K562 (cell line): ENCODE data around the gene USP37. TPM values are rescaled to one million over a fixed set of nuclear protein-coding genes. Genes with fewer than 3 reads are reported as not detected.

ENCODE experiments used
- ATAC-seq: fragments of 200-7000 bp; cut with Tn5 transposase; 3 replicates; pipeline ENCODE4 v1.9.1; 2020; ENCODE audit warnings: moderate library complexity
- BruUV-seq: library from RNA; stranded (reverse); fragments of 400-500 nt; replicated peaks from 2 replicates; lab custom pipeline; 2021; lab: Mats Ljungman, UMichigan
- CTCF ChIA-PET: fragments of 300-600 bp; formaldehyde crosslinking; extraction: SDS; loops from one replicate; lab custom pipeline; 2021; ENCODE audit warnings: low intra/inter-chr PET ratio; lab: Yijun Ruan, JAX
- POLR2A ChIA-PET: fragments of 300-600, 350-650 bp; sonication (Branson Sonifier 250); formaldehyde crosslinking; extraction: SDS; loops from one replicate; lab custom pipeline; 2021; ENCODE audit warnings: antibody characterized with exemption, inconsistent platforms; lab: Yijun Ruan, JAX
- DNase-seq, 4 experiments: peaks; one replicate each; pipeline versions ENCODE4 v3.0.0 to v3.0.0-alpha.2; 2011 to 2018; ENCODE audit warnings: low spot score in 3 of 4, mixed read lengths in 3 of 4; ENCODE audit errors: extremely low read depth in 1 of 4
- FAIRE-seq: peaks from 2 replicates; lab custom pipeline; 2011; peaks lifted over from hg19 to GRCh38; lab: Jason Lieb, UNC
- H2AFZ ChIP-seq: 2 replicates; pipeline ENCODE4 v1.6.0; 2011; ENCODE audit warnings: low read depth, low read length, control low read depth, inconsistent platforms
- H3K27ac ChIP-seq: fragments of 200-600 bp; 3 replicates; pipeline ENCODE4 v1.8.0; 2011; ENCODE audit warnings: low read depth, mild to moderate bottlenecking, control low read depth, inconsistent platforms, low read length, moderate library complexity, mixed read lengths; ENCODE audit errors: extremely low read depth
- H3K27me3 ChIP-seq, 2 experiments: fragments of 300-600 bp in 1 of 2; 2 replicates in 1 of 2; 3 replicates in 1 of 2; pipeline versions ENCODE4 v1.6.0 to v1.8.0; 2011; ENCODE audit warnings: inconsistent platforms in 2 of 2, low read length in 2 of 2, mild to moderate bottlenecking in 1 of 2, mixed read lengths in 1 of 2, moderate library complexity in 1 of 2; ENCODE audit not compliant: control insufficient read depth in 2 of 2, insufficient read depth in 2 of 2
- H3K36me3 ChIP-seq: fragments of 300-600 bp; 3 replicates; pipeline ENCODE4 v1.8.0; 2011; ENCODE audit warnings: mild to moderate bottlenecking, low read length, inconsistent platforms; ENCODE audit not compliant: control insufficient read depth, insufficient read depth
- H3K4me1 ChIP-seq, 2 experiments: fragments of 200-600 bp in 1 of 2; replicated peaks in 1 of 2; 2 replicates in 1 of 2; 3 replicates in 1 of 2; pipeline versions ENCODE4 v1.5.1 to v1.8.0; 2011; ENCODE audit warnings: inconsistent platforms in 2 of 2, low read length in 2 of 2, mild to moderate bottlenecking in 1 of 2, mixed read lengths in 1 of 2, moderate library complexity in 1 of 2; ENCODE audit not compliant: control insufficient read depth in 2 of 2, insufficient read depth in 2 of 2
- H3K4me2 ChIP-seq: 2 replicates; pipeline ENCODE4 v1.6.1; 2011; ENCODE audit warnings: low read length, control low read depth, inconsistent platforms, mixed read lengths; ENCODE audit not compliant: insufficient read depth
- H3K4me3 ChIP-seq: fragments of 200-600 bp; sonication (generic), shearing (Covaris generic); 2 replicates; pipeline ENCODE4 v1.5.1; 2016; ENCODE audit warnings: control low read depth, inconsistent platforms
- H3K79me2 ChIP-seq: fragments of 200-600 bp; 3 replicates; pipeline ENCODE4 v1.8.0; 2011; ENCODE audit warnings: low read length, inconsistent platforms; ENCODE audit not compliant: control insufficient read depth, insufficient read depth
- H3K9ac ChIP-seq, 2 experiments: 2 replicates each; pipeline versions ENCODE4 v1.6.0 to v1.6.1; 2011; ENCODE audit warnings: low read depth in 2 of 2, low read length in 2 of 2, control low read depth in 1 of 2, inconsistent platforms in 1 of 2, mild to moderate bottlenecking in 1 of 2, mixed read lengths in 1 of 2; ENCODE audit not compliant: insufficient read depth in 1 of 2
- H3K9me1 ChIP-seq: one replicate; pipeline ENCODE4 v1.6.0; 2011; ENCODE audit warnings: inconsistent platforms, mild to moderate bottlenecking, low read length, moderate library complexity; ENCODE audit not compliant: control insufficient read depth, insufficient read depth
- H3K9me3 ChIP-seq: replicated peaks from 2 replicates; pipeline ENCODE4 v1.5.1; 2011; ENCODE audit warnings: low read depth, low read length, inconsistent platforms; ENCODE audit not compliant: control insufficient read depth, insufficient read depth
- H4K20me1 ChIP-seq: replicated peaks from 2 replicates; pipeline ENCODE4 v1.6.1; 2011; ENCODE audit warnings: low read length, inconsistent platforms, mixed read lengths; ENCODE audit not compliant: control insufficient read depth, insufficient read depth
- ATF3 ChIP-seq, 2 experiments: fragments of 450-650 bp in 1 of 2; sonication (generic) in 1 of 2; formaldehyde crosslinking in 1 of 2; IDR thresholded peaks in 1 of 2; conservative IDR thresholded peaks in 1 of 2; 2 replicates each; pipeline versions ENCODE4 v1.6.1 to v1.8.1; 2016 to 2023; ENCODE audit warnings: mild to moderate bottlenecking in 2 of 2, moderate library complexity in 2 of 2, inconsistent platforms in 1 of 2, missing genetic modification reagents in 1 of 2
- CEBPB ChIP-seq: fragments of 450-650 bp; IDR thresholded peaks from 2 replicates; pipeline ENCODE4 v1.6.1; 2016; ENCODE audit warnings: missing genetic modification characterization, missing compliant biosample characterization
- CEBPG ChIP-seq, 3 experiments: fragments of 200-800 bp in 1 of 3; sonication (Bioruptor generic) in 1 of 3; sonication (generic) in 1 of 3; formaldehyde crosslinking in 1 of 3; IDR thresholded peaks in 2 of 3; conservative IDR thresholded peaks in 1 of 3; 2 replicates each; pipeline versions ENCODE4 v1.6.1 to v1.8.0; 2016 to 2022; ENCODE audit warnings: missing compliant biosample characterization in 2 of 3, missing genetic modification characterization in 2 of 3, mild to moderate bottlenecking in 1 of 3, missing genetic modification reagents in 1 of 3
- RBM34 ChIP-seq: fragments of 200-400 bp; formaldehyde crosslinking; IDR thresholded peaks from 2 replicates; pipeline ENCODE4 v1.6.1; 2018; ENCODE audit warnings: low read length, borderline replicate concordance; ENCODE audit not compliant: insufficient read depth
- ZNF140 ChIP-seq: fragments of 250-450 bp; sonication (Bioruptor Pico); IDR thresholded peaks from 2 replicates; pipeline ENCODE4 v1.8.0; 2021; ENCODE audit warnings: moderate library complexity, mild to moderate bottlenecking, inconsistent platforms
- WGBS: fragments of 100-300 bp; shearing (Covaris generic); methylation state at CpG from one replicate; pipeline ENCODE4 v1.1.6; 2016; ENCODE audit warnings: low coverage, mixed read lengths; ENCODE audit not compliant: insufficient coverage; ENCODE audit errors: missing lambda C conversion rate; 5-methylcytosine and 5-hydroxymethylcytosine counted together
- in situ Hi-C: fragments of 300-500 bp; cut with MboI; formaldehyde crosslinking; loops from 4 replicates; pipeline ENCODE4 v1.15.0; 2018; ENCODE audit warnings: inconsistent platforms, mixed read lengths
- intact Hi-C: fragments of 100-400 bp; cut with micrococcal nuclease; formaldehyde crosslinking; loops from 2 replicates; pipeline ENCODE4 v1.14.2; 2022
- polyA plus RNA-seq, 8 experiments: library from polyadenylated mRNA; depleted of rRNA in 4 of 8; stranded (reverse) in 5 of 8; unstranded in 3 of 8; fragments of >200 nt; fragmentation: Nextera tagmentation in 2 of 8; fragmentation: Illumina TruSeq in 1 of 8; extraction: Ambion mirVana in 2 of 8; extraction: Trizol in 1 of 8; gene quantifications; 2 replicates each; pipeline versions ENCODE4 v1.2.1 to v1.2.3, GENCODE V29; 2011 to 2014; ENCODE audit warnings: inconsistent platforms in 1 of 8, missing spikeins in 1 of 8
- total RNA-seq, 7 experiments: library from RNA; depleted of rRNA in 6 of 7; stranded (reverse); fragments of >200 nt in 6 of 7; fragmentation: Illumina TruSeq in 2 of 7; extraction: Trizol in 2 of 7; gene quantifications; 2 replicates each; pipeline versions ENCODE4 v1.2.1 to v1.2.3, GENCODE V29; 2011 to 2021; ENCODE audit warnings: low replicate concordance in 1 of 7

Gene USP37
- total and polyA plus RNA-seq, 9 of the 15 experiments (the other 6 are each of a cell fraction or from before 2014, with no cell fraction given): 2.0 to 14.2 (median 8.5) TPM

- no peaks in the 10 kb centered on the region for H3K27me3 ChIP-seq
- H2AFZ ChIP-seq: no peak overlapping the region
- no peak for FAIRE-seq
- no peak overlapping the region for H3K4me2 ChIP-seq
- peaks cover 65% of the 10 kb centered on the region for H3K36me3 ChIP-seq
- no TSS peak for BruUV-seq
- H3K4me3 ChIP-seq: no peak overlapping the region
- H3K4me1 ChIP-seq: no peaks in the 10 kb centered on the region
- POLR2A ChIA-PET: no interaction called here
- H4K20me1 ChIP-seq: no peaks in the 10 kb centered on the region
- ATAC-seq: no peak
- H3K9ac ChIP-seq: no peak overlapping the region
- no peaks in the 10 kb centered on the region for H3K79me2 ChIP-seq
- H3K27ac ChIP-seq: no peak overlapping the region
- DNase-seq: no peak
- intact Hi-C loops (no loop called here), in situ Hi-C loops (no loop called here)
- 76% methylated on average over 5 of the region's 6 CpGs for WGBS
- no peaks in the 10 kb centered on the region for H3K9me1 ChIP-seq
- TF ChIP-seq CEBPB (tag) (peak; percentile 78), RBM34 (no peak), CEBPG (CRISPR knock-in tag; IDR thresholded peaks at IDR 0.05) (no peak), CEBPG (tag; conservative IDR thresholded peaks at IDR 0.05 in 1 of 2, IDR thresholded peaks at IDR 0.05 in 1 of 2) (peak in 1 of 2 experiments; percentile 68; a peak in 2 of 4 replicates), ZNF140 (no peak), ATF3 (IDR thresholded peaks at IDR 0.05) (peak; percentile 25; the same call in 1 of the 2 replicates), ATF3 (CRISPR knock-in tag; conservative IDR thresholded peaks at IDR 0.05) (no peak)
- TF ChIP-seq, all 486 proteins: peak for 3
- CTCF ChIA-PET: no interaction called here
- H3K9me3 ChIP-seq: no peaks in the 10 kb centered on the region
These were observed 31.2 kb downstream of the USP37 start for GRCh38 chr2:218536804-218537494.
